HUES64 (cell line): Measurements from ENCODE around the gene BOLL.

Experiments
- H3K27ac ChIP-seq: 2 replicates; pipeline ENCODE4 v1.7.0; 2013; ENCODE audit warnings: low read depth, low read length, inconsistent platforms
- H3K27me3 ChIP-seq: 2 replicates; pipeline ENCODE4 v1.6.1; 2013; ENCODE audit warnings: mild to moderate bottlenecking, low read length; ENCODE audit not compliant: insufficient read depth
- H3K36me3 ChIP-seq: 2 replicates; pipeline ENCODE4 v1.6.1; 2013; ENCODE audit warnings: mild to moderate bottlenecking, low read length; ENCODE audit not compliant: insufficient read depth
- H3K4me1 ChIP-seq: 2 replicates; pipeline ENCODE4 v1.6.1; 2013; ENCODE audit warnings: mild to moderate bottlenecking, low read length, moderate library complexity; ENCODE audit not compliant: insufficient read depth
- H3K4me3 ChIP-seq: 2 replicates; pipeline ENCODE4 v1.5.1; 2013; ENCODE audit warnings: mild to moderate bottlenecking, low read length, moderate library complexity
- H3K9ac ChIP-seq: 2 replicates; pipeline ENCODE4 v1.6.1; 2013; ENCODE audit warnings: mild to moderate bottlenecking, low read depth, low read length
- H3K9me3 ChIP-seq: 2 replicates; pipeline ENCODE4 v1.6.1; 2013; ENCODE audit warnings: low read depth, low read length; ENCODE audit not compliant: insufficient read depth
- WGBS: fragments of 150-250, 120-280 bp; methylation state at CpG from one replicate; pipeline ENCODE4 v1.1.7; 2013; ENCODE audit warnings: missing lambda C conversion rate; 5-methylcytosine and 5-hydroxymethylcytosine counted together

BOLL gene

GRCh38 chr2:197809064-197809463 lies 23.9 kb upstream of the BOLL start:
- H3K9me3 ChIP-seq: no peaks in the 10 kb centered on the region
- no peak overlapping the region for H3K27ac ChIP-seq
- no peaks in the 10 kb centered on the region for H3K36me3 ChIP-seq
- no peak overlapping the region for H3K9ac ChIP-seq
- H3K27me3 ChIP-seq: peaks cover 43% of the 10 kb centered on the region
- H3K4me3 ChIP-seq: no peak overlapping the region
- H3K4me1 ChIP-seq: 0 out of 2 replicates have a peak, but pooled peaks cover 2% of the 10 kb centered on the region
- 89% methylated on average over 5 of the region's 5 CpGs for WGBS

- Histone ChIP-seq H3K36me3 (no peaks in the 10 kb centered on the region), H3K27me3 (peaks cover 62% of the 10 kb centered on the region), H3K4me3 (peak overlapping the region; percentile 67; the same call in 1 of the 2 replicates), H3K27ac (no peak overlapping the region), H3K9me3 (no peaks in the 10 kb centered on the region), H3K9ac (no peak overlapping the region), H3K4me1 (peaks cover 4% of the 10 kb centered on the region; the same call in 1 of the 2 replicates)
- WGBS: 46% methylated on average over 11 of the region's 11 CpGs
Measured at GRCh38 chr2:197805715-197806633, 20.9 kb upstream of the BOLL start.

DNA sequence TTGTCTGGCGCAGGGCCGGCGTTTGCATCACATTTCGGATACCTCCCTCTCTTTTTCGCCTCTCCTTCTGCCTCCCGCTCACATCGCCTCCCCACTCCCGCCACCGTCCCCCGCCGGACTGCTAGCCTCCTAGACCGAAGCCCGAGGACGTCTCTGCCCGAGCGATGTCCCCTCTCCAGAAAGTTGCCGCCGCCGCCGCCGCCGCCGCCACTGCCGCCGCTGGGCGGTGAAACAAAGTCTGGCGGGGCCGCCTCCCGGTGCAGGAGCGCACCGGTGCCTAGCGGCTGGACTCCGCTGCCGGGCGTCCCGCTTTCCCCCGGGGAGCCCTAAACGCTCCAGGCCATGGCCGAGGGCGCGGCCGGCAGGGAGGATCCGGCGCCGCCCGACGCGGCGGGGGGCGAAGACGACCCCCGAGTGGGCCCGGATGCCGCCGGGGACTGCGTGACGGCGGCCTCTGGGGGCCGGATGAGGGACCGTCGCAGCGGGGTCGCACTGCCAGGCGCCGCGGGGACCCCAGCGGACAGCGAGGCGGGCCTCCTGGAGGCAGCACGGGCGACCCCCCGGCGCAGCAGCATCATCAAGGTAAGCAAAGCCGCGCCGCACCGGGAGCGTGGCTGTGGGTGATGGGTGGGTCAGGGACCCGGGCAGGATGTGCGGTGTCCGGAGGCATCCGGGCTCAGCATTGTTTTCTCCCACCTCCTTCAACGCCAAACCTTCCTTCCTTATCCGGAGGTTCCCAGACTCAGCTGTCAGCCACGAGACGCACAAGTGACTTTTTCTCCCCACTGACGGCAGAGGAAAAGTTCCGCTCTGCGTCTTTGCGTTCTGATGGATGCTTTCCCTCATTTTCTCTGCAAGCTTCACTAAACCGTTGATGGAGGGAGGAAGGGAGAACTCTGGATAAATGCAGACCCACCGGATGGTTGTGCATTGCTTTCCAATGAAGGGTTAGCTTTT lies 19.9 kb upstream of the BOLL start:
- no peak overlapping the region for H3K9ac ChIP-seq

DNA sequence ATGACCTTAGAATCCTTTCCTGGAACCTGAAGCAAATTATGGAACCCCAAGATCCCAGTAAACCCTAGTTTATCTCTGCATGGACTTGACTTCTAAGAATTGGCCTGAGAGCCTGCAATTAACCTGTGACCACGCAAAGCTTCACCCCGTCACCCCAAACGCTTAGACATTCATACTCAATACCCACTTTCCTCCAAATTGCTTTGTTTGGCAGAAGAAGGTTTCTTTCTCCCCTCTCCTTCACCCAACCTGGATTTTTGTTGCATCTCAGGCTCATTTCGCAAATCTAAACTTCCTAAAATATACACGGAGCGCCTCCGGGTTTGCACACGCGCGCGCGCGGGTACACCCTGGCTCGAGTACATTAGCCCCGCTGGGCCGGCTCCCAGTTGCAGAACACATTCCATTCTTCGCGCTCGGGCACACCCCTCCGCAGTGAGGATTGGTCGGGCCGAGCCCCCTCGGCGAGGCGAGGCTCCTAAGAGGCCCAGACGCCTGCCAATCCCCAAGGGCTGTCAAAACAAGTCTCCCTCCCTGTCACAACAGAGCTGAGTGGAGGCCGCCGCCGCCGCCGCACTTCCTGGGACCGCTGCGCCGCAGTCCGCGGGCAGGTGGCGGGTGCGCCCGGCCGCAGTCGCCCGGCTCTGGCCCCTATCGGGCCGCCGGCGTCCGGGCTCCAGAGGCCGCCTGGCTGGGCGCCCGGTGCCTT lies 19.1 kb upstream of the BOLL start, which contains the start of gene PLCL1:
Gene PLCL1 (plus strand): TSS at position 545 of the 709 bp plus-strand sequence.
- no peaks in the 10 kb centered on the region for H3K9me3 ChIP-seq
- 1% methylated on average over 50 of the region's 50 CpGs for WGBS

More for the DNA sequence above, 19.9 kb upstream of the BOLL start:
- no peaks in the 10 kb centered on the region for H3K9me3 ChIP-seq
- H3K27me3 ChIP-seq: peaks cover 62% of the 10 kb centered on the region
- H3K4me3 ChIP-seq: peak overlapping the region; percentile 67
- no peak overlapping the region for H3K27ac ChIP-seq
- 2% methylated on average over 91 of the region's 92 CpGs for WGBS
- peaks cover 4% of the 10 kb centered on the region; the same call in 1 of the 2 replicates for H3K4me1 ChIP-seq
- H3K36me3 ChIP-seq: no peaks in the 10 kb centered on the region

DNA sequence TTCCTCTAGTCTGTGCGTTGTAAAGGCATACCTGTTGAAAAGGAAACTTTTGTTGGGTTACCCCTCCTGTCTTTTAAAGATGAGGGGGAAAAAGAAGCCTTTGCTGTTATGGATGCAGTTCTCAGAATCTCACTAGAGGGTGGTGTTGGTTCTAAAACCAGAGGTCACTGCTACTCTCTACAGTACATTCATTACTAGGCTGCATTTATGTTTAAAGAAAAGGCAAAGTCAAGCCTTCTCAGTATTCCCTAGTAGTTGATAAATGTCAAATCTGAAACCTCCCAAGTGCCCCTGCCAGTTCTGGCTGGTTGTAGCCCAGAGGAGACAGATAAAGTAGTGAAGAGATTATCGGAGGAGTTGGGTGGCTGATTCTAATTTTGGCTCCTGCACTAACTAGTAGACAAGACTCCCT lies 17.9 kb upstream of the BOLL start:
- no peak overlapping the region for H3K9ac ChIP-seq
- H3K4me3 ChIP-seq: no peak overlapping the region
- H3K36me3 ChIP-seq: no peaks in the 10 kb centered on the region
- peaks cover 4% of the 10 kb centered on the region; the same call in 1 of the 2 replicates for H3K4me1 ChIP-seq
- 43% methylated on average over 2 of the region's 2 CpGs for WGBS
- peaks cover 56% of the 10 kb centered on the region for H3K27me3 ChIP-seq
- no peaks in the 10 kb centered on the region for H3K9me3 ChIP-seq
- no peak overlapping the region for H3K27ac ChIP-seq

More for the DNA sequence above, 19.1 kb upstream of the BOLL start, which contains the start of gene PLCL1:
- H3K27ac ChIP-seq: no peak within 1 kb of the TSS
- H3K36me3 ChIP-seq: no peaks in the 10 kb centered on the region
- peaks cover 62% of the 10 kb centered on the region for H3K27me3 ChIP-seq
- H3K9ac ChIP-seq: no peak within 1 kb of the TSS
- peaks cover 4% of the 10 kb centered on the region; the same call in 1 of the 2 replicates for H3K4me1 ChIP-seq
- peak within 1 kb of the TSS; percentile 67 for H3K4me3 ChIP-seq

DNA sequence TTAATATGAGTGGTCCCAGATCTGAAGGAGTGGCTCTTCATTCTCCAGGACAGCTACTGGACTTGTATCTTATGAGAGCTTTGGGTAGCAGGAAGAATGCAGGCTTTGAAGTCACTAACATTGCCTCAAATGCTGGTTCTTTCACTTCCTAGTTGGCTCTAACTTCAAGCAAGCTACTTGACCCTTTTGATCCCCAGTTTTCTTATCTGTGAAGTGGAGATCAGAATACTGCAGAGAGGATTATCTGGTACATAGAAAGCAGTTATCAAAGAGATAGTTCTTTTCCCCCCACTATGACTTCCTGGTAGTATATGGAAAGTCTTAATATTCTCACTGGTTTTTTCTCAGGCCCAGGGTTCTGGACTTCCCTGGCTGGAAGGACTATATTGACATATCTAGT lies 15.9 kb upstream of the BOLL start:
- Histone ChIP-seq H3K36me3 (no peaks in the 10 kb centered on the region), H3K27me3 (peaks cover 36% of the 10 kb centered on the region), H3K9me3 (no peaks in the 10 kb centered on the region), H3K27ac (no peak overlapping the region), H3K4me3 (no peak overlapping the region), H3K4me1 (peaks cover 4% of the 10 kb centered on the region; the same call in 1 of the 2 replicates), H3K9ac (no peak overlapping the region)

DNA sequence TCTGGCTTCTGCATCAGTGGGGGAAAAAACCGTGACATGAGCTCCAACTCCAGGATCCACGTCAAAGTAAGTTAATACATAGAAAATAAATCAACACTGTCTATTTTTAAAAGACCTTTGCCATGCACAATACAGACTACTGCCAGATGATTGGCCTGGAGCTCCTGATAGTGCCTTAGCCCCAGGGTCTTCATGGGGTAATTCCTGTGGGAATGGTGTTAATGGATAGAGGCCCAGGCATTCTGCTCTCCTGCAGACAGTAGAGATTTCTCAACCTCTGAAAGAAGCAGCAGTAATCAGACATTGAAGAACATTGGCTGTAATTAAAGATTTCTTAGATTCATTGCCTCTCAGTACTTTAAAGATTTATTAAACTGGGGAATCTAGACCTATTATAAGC lies 15.0 kb upstream of the BOLL start:
- Histone ChIP-seq H3K9ac (no peak overlapping the region), H3K9me3 (no peaks in the 10 kb centered on the region), H3K4me1 (peaks cover 4% of the 10 kb centered on the region; the same call in 1 of the 2 replicates), H3K4me3 (no peak overlapping the region), H3K36me3 (no peaks in the 10 kb centered on the region), H3K27ac (no peak overlapping the region), H3K27me3 (peaks cover 26% of the 10 kb centered on the region)
- 86% methylated on average over 2 of the region's 2 CpGs for WGBS

DNA sequence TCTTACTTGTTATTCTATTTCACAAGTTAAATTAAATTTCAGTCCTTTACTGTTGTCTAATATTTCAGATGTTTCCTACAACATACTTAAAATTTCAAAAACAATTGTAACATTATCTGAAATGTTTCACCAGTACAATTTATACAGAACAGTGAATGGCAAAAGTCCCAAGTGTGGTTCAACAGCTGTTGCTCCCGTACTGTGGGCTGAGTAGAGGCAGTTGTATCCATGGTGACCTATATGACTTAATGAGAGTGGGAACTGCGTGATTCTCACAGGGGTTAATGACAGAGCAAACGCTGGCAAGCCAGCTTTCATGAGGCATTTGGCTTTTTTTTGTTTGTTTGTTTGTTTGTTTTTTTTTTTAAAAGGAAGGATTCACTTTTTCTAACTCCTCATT lies 13.9 kb upstream of the BOLL start:
- Histone ChIP-seq H3K27ac (no peak overlapping the region), H3K9me3 (no peaks in the 10 kb centered on the region), H3K4me3 (no peak overlapping the region), H3K9ac (no peak overlapping the region), H3K36me3 (no peaks in the 10 kb centered on the region), H3K27me3 (peaks cover 19% of the 10 kb centered on the region), H3K4me1 (peaks cover 3% of the 10 kb centered on the region; the same call in 1 of the 2 replicates)
- 74% methylated on average over 3 of the region's 3 CpGs for WGBS

- H3K27me3 ChIP-seq: peaks cover 10% of the 10 kb centered on the region; the same call in 1 of the 2 replicates
- no peak overlapping the region for H3K9ac ChIP-seq
- no peak overlapping the region for H3K27ac ChIP-seq
- H3K36me3 ChIP-seq: no peaks in the 10 kb centered on the region
- 79% methylated on average over 4 of the region's 4 CpGs for WGBS
- H3K9me3 ChIP-seq: no peaks in the 10 kb centered on the region
- H3K4me3 ChIP-seq: no peak overlapping the region
- H3K4me1 ChIP-seq: no peaks in the 10 kb centered on the region
Measured at GRCh38 chr2:197798187-197798586, 13.1 kb upstream of the BOLL start.

- no peaks in the 10 kb centered on the region for H3K9me3 ChIP-seq
- H3K36me3 ChIP-seq: no peaks in the 10 kb centered on the region
- peaks cover 4% of the 10 kb centered on the region; the same call in 1 of the 2 replicates for H3K27me3 ChIP-seq
- no peak overlapping the region for H3K27ac ChIP-seq
- H3K4me1 ChIP-seq: no peaks in the 10 kb centered on the region
- no peak overlapping the region for H3K9ac ChIP-seq
- no peak overlapping the region for H3K4me3 ChIP-seq
Measured at GRCh38 chr2:197795277-197795676, 10.2 kb upstream of the BOLL start.
